Iris pigment epithelial cell (primary cell): ENCODE measurements around the gene MAOA.
"Not testable (repeated sequence)": the region's sequence is repeated elsewhere in the genome, so short reads cannot be mapped to it uniquely, and the experiment has no call there.

Experiments
- DNase-seq: peaks from one replicate; pipeline ENCODE4 v3.0.0-alpha.2; 2011; ENCODE audit warnings: low read depth

Gene MAOA

GRCh38 chrX:43717161-43717560 lies 61.1 kb downstream of the MAOA start:
- DNase-seq: no peak

- DNase-seq: no peak
Observed at GRCh38 chrX:43718081-43718480, 62.0 kb downstream of the MAOA start.

GRCh38 chrX:43718546-43718945 lies 62.4 kb downstream of the MAOA start:
- DNase-seq: no peak

- DNase-seq: no peak
Observed at GRCh38 chrX:43718956-43719355, 62.9 kb downstream of the MAOA start.

- DNase-seq: no peak
Observed at GRCh38 chrX:43720082-43720481, 64.0 kb downstream of the MAOA start.

GRCh38 chrX:43720961-43721360 lies 64.9 kb downstream of the MAOA start:
- no peak for DNase-seq

GRCh38 chrX:43725227-43725626 lies 69.1 kb downstream of the MAOA start:
- DNase-seq: not testable (repeated sequence)

GRCh38 chrX:43727254-43727653 lies 71.2 kb downstream of the MAOA start:
- not testable (repeated sequence) for DNase-seq

GRCh38 chrX:43728002-43728401 lies 71.9 kb downstream of the MAOA start:
- no peak for DNase-seq

- no peak for DNase-seq
Observed at GRCh38 chrX:43728966-43729365, 72.9 kb downstream of the MAOA start.

GRCh38 chrX:43731086-43731485 lies 75.0 kb downstream of the MAOA start:
- DNase-seq: no peak

GRCh38 chrX:43733699-43734098 lies 77.6 kb downstream of the MAOA start:
- no peak for DNase-seq

- DNase-seq: no peak
Observed at GRCh38 chrX:43734444-43734843, 78.3 kb downstream of the MAOA start.

- DNase-seq: no peak
Observed at GRCh38 chrX:43735534-43735933, 79.4 kb downstream of the MAOA start.

GRCh38 chrX:43735957-43736356 lies 79.9 kb downstream of the MAOA start:
- DNase-seq: no peak

- DNase-seq: peak; percentile 69
Observed at GRCh38 chrX:43741843-43742573, 85.9 kb downstream of the MAOA start.

- DNase-seq: no peak
Observed at GRCh38 chrX:43743100-43743822, 87.2 kb downstream of the MAOA start.

GRCh38 chrX:43744284-43744683 lies 88.2 kb downstream of the MAOA start:
- DNase-seq: no peak

- peak; percentile 43 for DNase-seq
Observed at GRCh38 chrX:43745938-43746721, 90.0 kb downstream of the MAOA start.

- no peak for DNase-seq
Observed at GRCh38 chrX:43747476-43747875, 91.4 kb downstream of the MAOA start.

GRCh38 chrX:43750248-43750676 lies 94.2 kb downstream of the MAOA start:
- peak; percentile 59 for DNase-seq

GRCh38 chrX:43753637-43754036 lies 97.5 kb downstream of the MAOA start:
- peak; percentile 36 for DNase-seq

GRCh38 chrX:43756076-43756475 lies 100.0 kb downstream of the MAOA start:
- DNase-seq: no peak
